Suppressor macrophage (primary cell): Measurements from ENCODE around the gene TNS4.
A peak's percentile ranks its signal among the peaks of the same experiment; 100 is the strongest.

ENCODE experiments used
- DNase-seq, 4 experiments: peaks; one replicate each; pipeline ENCODE4 v3.0.0-alpha.2; 2020 to 2022

Gene TNS4

GRCh38 chr17:40516581-40517285, 15.3 kb upstream of the TNS4 start:
- DNase-seq: peak in 1 of 4 experiments; percentile 16

DNA sequence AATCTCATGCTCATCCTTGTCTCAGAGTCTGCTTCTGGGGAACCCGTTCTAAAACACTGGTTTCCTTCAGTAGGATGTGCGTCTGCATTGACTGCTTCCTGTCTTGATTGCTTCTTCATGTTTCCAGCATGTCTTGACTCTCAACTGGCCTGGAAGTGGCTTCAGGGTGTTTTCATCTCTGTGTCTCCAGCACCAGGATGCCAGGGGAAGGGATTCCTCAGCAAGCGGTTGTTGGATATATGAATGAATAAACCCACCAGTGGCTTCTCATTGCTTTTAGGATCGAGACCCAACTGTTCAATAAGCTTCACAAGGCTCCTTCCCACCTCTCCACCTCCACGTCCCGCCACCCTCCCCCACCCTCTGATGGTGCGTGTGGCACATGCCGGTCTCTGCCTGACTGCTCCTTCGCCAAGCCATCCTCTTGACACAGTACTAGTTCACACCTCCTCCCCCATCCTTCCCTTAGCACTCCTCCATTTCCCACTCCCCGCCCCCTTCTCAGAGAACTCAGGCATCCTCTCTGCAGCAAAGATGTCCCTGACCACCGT, 14.1 kb upstream of the TNS4 start:
- DNase-seq: no peak

GRCh38 chr17:40515011-40515410, 13.6 kb upstream of the TNS4 start:
- DNase-seq: no peak

DNA sequence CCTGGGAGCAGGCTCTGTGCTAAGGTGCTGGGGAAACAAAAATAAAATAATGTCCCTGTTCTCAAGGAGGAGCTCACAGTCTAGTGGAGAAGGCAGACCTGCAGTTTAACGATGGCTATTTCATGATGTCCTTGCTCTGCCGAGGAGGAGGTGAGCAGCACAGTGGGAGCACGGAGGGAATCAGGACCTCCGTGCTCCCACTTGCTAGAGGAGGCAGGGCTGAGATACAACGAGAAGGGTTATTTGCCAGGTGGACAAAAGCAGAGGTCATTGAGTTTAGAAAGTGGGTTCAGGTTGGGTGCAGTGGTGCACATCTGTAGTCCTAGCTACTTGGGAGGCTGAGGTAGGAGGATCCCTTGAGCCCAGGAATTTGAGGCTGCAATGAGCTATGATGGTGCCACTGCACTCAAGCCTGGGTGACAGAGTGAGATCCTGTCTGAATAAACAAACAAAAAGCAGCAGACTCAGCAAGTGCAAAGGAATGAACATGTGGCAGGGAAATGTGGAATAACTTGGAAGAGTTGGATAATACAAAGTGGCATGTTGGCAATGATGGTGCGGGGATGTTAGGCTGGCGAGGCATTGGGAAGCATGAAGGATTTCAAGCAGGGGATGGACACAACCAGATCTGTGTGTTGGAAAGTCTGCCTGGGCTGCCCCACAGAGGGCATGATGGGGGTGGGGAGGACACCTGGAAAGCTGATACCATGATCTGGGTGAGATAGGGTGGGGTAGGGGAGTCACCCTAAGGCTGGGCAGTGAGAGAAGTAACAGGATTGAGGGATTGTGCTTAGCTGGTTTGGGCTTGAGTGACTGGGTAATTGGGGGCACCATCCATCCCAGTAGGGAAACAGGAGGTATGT, 12.8 kb upstream of the TNS4 start:
- DNase-seq: no peak

DNA sequence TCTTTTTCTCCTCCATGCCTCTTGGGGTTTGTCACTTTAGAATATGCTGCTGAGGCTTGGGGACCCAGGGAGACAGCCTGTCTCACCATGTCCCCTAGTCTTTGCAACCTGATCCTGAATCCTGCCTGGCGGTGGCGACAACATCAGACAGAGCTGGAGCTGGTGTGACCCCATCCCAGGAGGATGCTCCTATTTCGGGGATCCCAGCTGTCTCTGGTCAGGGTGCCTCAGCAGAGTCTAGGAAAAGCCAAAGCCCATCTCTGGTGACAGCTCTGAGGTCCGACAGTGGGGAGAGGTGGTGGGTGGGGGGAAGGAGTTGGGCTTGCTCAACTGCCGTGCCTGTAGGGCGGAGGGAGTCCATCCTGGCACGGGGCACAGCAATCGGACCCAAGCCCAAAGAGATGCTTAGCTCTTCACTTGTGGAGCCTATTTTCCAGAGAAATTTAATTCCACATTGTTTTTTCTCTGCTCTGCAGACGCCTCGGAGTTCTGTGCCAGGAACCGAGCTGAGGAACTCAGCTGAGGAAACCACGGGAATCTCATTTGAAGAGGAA, 10.3 kb upstream of the TNS4 start:
- no peak for DNase-seq

GRCh38 chr17:40511136-40511535, 9.7 kb upstream of the TNS4 start:
- no peak for DNase-seq

GRCh38 chr17:40510328-40510648, 8.9 kb upstream of the TNS4 start:
- DNase-seq: no peak

- no peak for DNase-seq
These were observed 8.4 kb upstream of the TNS4 start for GRCh38 chr17:40509626-40510327.

DNA sequence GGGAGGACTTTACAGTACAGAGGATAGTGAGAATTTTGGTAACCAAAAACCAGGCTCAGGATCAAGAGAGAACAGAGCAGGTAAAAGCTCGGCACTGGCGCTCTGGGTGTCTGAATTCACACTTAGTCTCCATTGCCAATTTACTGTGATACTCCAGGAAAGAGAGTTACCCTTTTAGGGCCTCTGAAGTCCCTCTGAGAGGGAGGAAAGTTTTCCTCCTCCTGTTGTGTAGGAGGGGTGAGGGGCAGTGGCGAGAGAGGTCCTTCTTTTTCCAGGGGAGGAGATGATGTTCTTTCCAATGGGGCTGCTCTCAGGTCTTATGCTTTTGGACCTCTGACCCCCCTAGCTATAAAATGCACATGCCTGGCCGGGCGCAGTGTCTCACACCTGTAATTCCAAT, 5.4 kb upstream of the TNS4 start:
- no peak for DNase-seq

GRCh38 chr17:40503154-40503553, 1.7 kb upstream of the TNS4 start:
- no peak for DNase-seq

DNA sequence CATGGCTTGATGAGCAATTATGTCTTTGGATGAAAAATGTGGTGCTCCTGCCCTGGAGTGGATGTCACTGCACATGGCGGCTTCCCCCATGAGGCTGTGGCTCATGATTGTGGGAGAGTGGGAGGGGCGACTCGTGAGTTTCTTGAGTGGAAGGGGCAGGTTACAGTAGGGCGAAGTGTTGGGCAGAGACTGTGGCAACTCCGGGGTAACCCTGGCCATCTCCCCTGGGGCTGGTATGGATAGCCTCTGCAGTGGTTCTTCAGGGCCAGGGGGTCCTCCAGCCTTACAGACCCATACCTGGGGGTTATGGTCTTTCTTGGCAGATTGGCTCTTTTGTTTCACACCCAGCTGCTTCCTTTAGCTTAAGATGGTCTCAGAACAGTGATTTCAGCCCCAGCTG, 1.3 kb upstream of the TNS4 start:
- DNase-seq: no peak

GRCh38 chr17:40500709-40501108, 714 bp downstream of the TNS4 start:
- DNase-seq: no peak

DNA sequence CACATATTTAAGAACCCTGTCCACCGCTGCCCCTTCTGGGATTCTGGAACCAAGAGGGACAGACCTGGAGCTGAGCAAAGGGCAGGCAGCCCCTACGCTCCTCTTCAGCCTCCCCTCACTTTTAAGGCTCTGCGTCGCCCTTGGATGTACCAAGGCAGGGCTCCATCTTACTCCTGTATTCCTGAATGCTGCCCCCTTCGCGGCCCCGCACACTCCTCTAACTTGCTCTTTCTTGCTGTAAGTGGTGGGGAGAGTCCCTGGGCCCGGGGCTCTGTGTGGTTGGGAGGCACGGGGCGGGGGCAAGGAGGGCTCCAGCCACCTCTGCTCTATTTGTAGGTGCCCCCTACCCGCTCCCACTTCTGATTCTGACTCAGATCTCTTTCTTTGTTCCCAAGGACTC, 1.2 kb downstream of the TNS4 start:
- no peak for DNase-seq

DNA sequence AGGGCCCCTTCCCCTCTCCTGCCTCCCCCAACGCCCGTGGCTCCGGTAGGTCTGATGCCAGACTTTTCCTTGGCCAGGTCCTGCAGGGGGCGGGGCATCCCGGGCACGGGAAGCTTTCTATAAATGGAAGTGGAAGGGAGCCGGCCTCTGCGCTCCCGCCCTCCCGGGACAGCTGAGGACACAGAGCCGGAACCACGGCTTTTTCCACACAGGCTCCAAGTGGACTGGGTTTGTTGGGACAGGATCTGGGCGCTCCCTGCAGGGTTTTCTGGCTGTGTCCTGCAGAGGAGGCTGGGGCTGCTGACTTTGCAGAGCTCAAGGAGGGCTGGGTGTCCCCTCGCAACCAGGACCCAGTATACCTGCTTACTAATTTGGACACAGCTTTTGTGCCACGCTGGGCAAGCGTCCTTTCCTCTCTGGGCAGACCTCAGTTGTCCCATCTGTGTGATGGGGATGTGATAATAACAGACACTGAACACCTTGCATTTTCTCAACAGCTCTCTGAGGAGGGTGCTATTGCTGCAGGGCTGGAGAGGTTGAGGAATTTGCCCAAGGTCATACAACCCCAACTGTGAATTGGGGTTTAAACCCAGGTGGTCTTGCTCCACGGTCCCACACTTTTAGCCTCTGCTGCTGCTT, 1.8 kb downstream of the TNS4 start:
- peak in 1 of 4 experiments; percentile 26 for DNase-seq

DNA sequence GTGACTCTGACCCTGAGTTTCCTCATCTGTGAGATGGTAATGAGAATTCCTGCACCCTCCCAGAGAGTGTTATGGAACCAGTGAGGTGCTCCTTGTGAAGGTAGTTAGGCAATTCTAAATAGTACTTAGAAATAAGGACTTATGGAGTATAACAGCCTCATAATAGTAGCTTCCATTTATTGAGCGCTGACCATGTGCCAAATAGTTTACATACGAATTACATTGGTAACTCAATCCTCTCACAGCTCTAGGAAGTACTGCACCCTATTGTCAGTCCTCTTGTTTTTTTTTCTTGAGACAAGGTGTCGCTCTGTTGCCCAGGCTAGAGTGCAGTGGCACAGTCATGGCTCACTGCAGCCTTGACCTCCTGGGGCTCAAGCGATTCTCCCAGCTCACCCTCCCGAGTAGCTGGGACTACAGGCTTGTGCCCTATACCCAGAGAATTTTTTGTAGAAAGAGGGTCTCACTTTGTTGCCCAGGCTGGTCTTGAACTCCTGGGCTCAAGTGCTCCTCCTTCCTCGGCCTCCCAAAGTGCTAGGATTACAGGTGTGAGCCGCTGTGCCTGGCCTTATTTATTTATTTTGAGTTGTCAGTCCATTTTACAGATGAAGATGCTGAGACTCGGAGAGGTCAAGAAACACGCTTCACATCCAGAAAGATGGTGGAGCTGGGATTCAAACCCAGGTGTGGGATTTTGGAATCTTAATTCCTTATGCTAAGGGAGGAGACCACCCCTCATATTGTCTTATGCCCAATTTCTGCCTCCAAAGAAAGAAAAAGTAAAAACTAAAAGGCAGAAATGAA, 2.9 kb downstream of the TNS4 start:
- no peak for DNase-seq

- DNase-seq: no peak
These were observed 3.7 kb downstream of the TNS4 start for GRCh38 chr17:40497695-40498094.

DNA sequence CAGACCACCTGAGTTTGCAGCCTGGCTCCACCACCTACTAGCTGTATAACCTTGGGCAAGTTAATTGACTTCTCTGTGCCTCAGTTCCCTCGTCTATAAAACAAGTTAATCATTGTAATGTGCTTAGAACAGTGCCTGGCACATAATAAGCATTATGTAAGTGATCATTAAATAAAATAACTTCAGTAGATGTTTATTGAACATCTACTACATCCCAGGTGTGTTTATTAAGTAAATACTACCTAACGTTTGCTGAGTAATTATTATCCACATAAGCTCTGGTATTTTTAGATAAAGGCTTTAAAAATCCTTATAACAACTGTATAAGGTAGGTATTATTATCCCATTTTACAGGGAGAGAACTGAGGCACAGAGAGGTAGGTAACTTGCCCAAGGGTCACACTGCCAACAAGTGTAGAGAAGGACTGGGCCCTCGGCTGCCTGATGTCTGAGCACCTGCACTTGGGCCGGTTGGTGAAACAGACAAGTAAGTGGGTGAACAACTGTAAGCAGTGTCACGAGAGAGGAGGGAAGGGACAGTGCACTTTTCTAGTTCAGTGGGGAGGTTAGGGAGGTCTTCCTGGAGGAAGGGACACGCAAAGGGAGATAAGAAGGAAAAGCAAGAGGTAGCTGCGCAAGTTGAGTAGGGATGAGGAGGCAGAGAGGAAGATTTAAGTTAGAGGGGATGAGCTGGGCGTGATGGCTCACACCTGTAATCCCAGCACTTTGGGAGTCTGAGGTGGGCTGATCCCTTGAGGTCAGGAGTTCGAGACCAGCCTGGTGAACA, 4.6 kb downstream of the TNS4 start:
- no peak for DNase-seq

DNA sequence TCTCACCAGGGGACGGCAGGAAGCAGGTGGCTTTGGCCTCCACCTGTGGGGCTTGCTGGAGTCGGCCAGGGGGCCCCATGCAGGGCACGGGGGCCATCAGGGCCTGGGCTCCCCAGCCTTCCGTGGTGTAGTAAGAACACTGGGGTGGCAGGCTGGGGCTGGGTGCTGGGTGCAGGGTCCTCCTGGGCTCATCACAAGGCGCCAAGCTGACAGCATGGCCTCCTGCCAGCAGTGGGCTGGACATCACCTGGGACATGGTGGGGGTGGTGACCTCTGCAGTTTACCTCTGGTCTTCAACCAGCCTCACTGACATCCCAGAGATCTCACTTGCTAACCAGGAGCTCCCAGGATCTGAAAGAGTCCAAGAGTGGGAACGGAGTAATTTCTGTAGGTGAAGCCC, 5.3 kb downstream of the TNS4 start:
- no peak for DNase-seq

GRCh38 chr17:40495140-40495539, 6.3 kb downstream of the TNS4 start:
- no peak for DNase-seq

GRCh38 chr17:40493697-40494096, 7.7 kb downstream of the TNS4 start:
- no peak for DNase-seq

DNA sequence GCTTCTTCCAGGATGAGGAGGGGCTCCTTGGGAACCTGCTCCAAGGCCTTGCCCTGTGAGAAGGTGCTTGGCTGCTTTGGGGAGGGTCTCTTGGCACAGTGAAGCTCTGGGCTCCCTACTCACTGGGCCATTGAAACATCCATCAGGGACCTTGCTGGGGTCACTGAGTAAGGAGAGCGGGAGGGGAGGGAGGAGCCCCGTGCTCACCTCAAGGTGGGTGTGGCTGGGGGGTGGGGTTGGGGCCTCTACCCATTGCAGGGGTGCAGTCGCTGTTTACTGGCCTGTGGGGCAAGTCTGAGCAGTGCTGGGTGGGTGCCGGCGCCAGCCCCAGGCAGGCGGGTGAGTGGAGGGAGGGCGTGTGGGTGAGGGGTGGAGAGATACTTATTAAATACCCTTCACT, 9.9 kb downstream of the TNS4 start:
- no peak for DNase-seq
